Neural cell (in vitro differentiated cells): ENCODE measurements around the gene CABP4. TPM values are rescaled to one million over a fixed set of nuclear protein-coding genes. Genes with fewer than 3 reads are reported as not detected.

ENCODE experiments used
- H2AFZ ChIP-seq: fragments of 200-600, 300-800 bp; sonication (generic), shearing (Covaris generic); 2 replicates; pipeline ENCODE4 v1.6.0; 2014; ENCODE audit warnings: low read depth, mild to moderate bottlenecking, antibody characterized with exemption, low read length, moderate library complexity
- H3F3A ChIP-seq: fragments of 200-600 bp; shearing (Covaris generic); 2 replicates; pipeline ENCODE4 v1.6.1; 2016; ENCODE audit warnings: mild to moderate bottlenecking, moderate library complexity, mixed read lengths, antibody characterized with exemption, low read length; ENCODE audit not compliant: insufficient read depth, poor library complexity, severe bottlenecking
- H3K27ac ChIP-seq: fragments of 200-600, 300-800 bp; sonication (generic), shearing (Covaris generic); 2 replicates; pipeline ENCODE4 v1.5.1; 2014; ENCODE audit warnings: mild to moderate bottlenecking, low read length, moderate library complexity
- H3K27me3 ChIP-seq: fragments of 300-800, 200-600 bp; sonication (generic), shearing (Covaris generic); 2 replicates; pipeline ENCODE4 v1.6.0; 2014; ENCODE audit warnings: mild to moderate bottlenecking, low read depth, low read length, moderate library complexity; ENCODE audit not compliant: insufficient read depth
- H3K36me3 ChIP-seq: fragments of 300-800, 200-600 bp; sonication (generic), shearing (Covaris generic); 2 replicates; pipeline ENCODE4 v1.5.1; 2014; ENCODE audit warnings: mild to moderate bottlenecking, antibody characterized with exemption, low read length, moderate library complexity; ENCODE audit not compliant: insufficient read depth
- H3K4me2 ChIP-seq: fragments of 300-800, 200-600 bp; sonication (generic), shearing (Covaris generic); 2 replicates; pipeline ENCODE4 v1.6.0; 2014; ENCODE audit warnings: mild to moderate bottlenecking, low read length
- H3K4me3 ChIP-seq: fragments of 300-800, 200-600 bp; sonication (generic), shearing (Covaris generic); 2 replicates; pipeline ENCODE4 v1.5.1; 2014; ENCODE audit warnings: mild to moderate bottlenecking, low read length, moderate library complexity
- H3K79me2 ChIP-seq: fragments of 200-600 bp; shearing (Covaris generic); replicated peaks from 2 replicates; pipeline ENCODE4 v1.6.0; 2014; ENCODE audit warnings: mild to moderate bottlenecking, low read length, moderate library complexity; ENCODE audit not compliant: insufficient read depth
- H3K9ac ChIP-seq: fragments of 300-800, 200-600 bp; sonication (generic), shearing (Covaris generic); 2 replicates; pipeline ENCODE4 v1.6.1; 2016; ENCODE audit warnings: mild to moderate bottlenecking, low read length, mixed read lengths
- H3K9me2 ChIP-seq: fragments of 200-600 bp; shearing (Covaris generic); 2 replicates; pipeline ENCODE4 v1.6.1; 2016; ENCODE audit warnings: mild to moderate bottlenecking, low read length, mixed read lengths; ENCODE audit not compliant: insufficient read depth
- H3K9me3 ChIP-seq: fragments of 200-600, 300-800 bp; sonication (generic), shearing (Covaris generic); 2 replicates; pipeline ENCODE4 v1.6.1; 2016; ENCODE audit warnings: mild to moderate bottlenecking, mixed run types, low read length, moderate library complexity, mixed read lengths
- H4K20me1 ChIP-seq: fragments of 200-600 bp; shearing (Covaris generic); 2 replicates; pipeline ENCODE4 v1.6.1; 2016; ENCODE audit warnings: mild to moderate bottlenecking, mixed run types; ENCODE audit not compliant: insufficient read depth
- EP300 ChIP-seq: fragments of 450-650 bp; conservative IDR thresholded peaks from 2 replicates; pipeline ENCODE4 v1.6.1; 2014; ENCODE audit warnings: antibody characterized with exemption, mild to moderate bottlenecking, moderate library complexity; ENCODE audit not compliant: poor library complexity, severe bottlenecking
- EZH2 ChIP-seq: fragments of 200-600, 300-800 bp; shearing (Covaris generic), sonication (generic); IDR thresholded peaks from 2 replicates; pipeline ENCODE4 v1.6.1; 2014; ENCODE audit warnings: antibody characterized with exemption, low read length, borderline replicate concordance, mild to moderate bottlenecking; ENCODE audit not compliant: insufficient read depth, poor library complexity, severe bottlenecking
- MXI1 ChIP-seq: fragments of 450-650 bp; conservative IDR thresholded peaks from 2 replicates; pipeline ENCODE4 v1.6.1; 2014; ENCODE audit warnings: antibody characterized with exemption, mild to moderate bottlenecking; ENCODE audit not compliant: poor library complexity, severe bottlenecking
- POLR2AphosphoS5 ChIP-seq: IDR thresholded peaks from 2 replicates; pipeline ENCODE4 v1.6.1; 2012
- RAD21 ChIP-seq: fragments of 450-650 bp; conservative IDR thresholded peaks from 2 replicates; pipeline ENCODE4 v1.6.1; 2014; ENCODE audit warnings: antibody characterized with exemption, mild to moderate bottlenecking, moderate library complexity
- SMC3 ChIP-seq: fragments of 450-650 bp; conservative IDR thresholded peaks from 2 replicates; pipeline ENCODE4 v1.6.1; 2014; ENCODE audit warnings: antibody characterized with exemption, mild to moderate bottlenecking, moderate library complexity; ENCODE audit not compliant: poor library complexity
- TAF1 ChIP-seq: IDR thresholded peaks from 2 replicates; pipeline ENCODE4 v1.6.1; 2012; ENCODE audit warnings: low read depth
- polyA plus RNA-seq: library from polyadenylated mRNA; depleted of rRNA; stranded (reverse); fragments of >200 nt; gene quantifications from 2 replicates; pipeline ENCODE4 v1.2.3, GENCODE V29; 2014
- TF ChIP-seq, protein P1 (sequence below): IDR thresholded peaks from 2 replicates; pipeline ENCODE4 v1.6.1; 2012; ENCODE audit warnings: borderline replicate concordance
- TF ChIP-seq, protein P2 (sequence below): fragments of 450-650 bp; IDR thresholded peaks from 2 replicates; pipeline ENCODE4 v1.5.1; 2014; ENCODE audit warnings: antibody characterized with exemption, mild to moderate bottlenecking, moderate library complexity; ENCODE audit not compliant: poor library complexity, severe bottlenecking

CABP4 gene
- polyA plus RNA-seq, 1 donor from 2014 or later: not detected

DNA sequence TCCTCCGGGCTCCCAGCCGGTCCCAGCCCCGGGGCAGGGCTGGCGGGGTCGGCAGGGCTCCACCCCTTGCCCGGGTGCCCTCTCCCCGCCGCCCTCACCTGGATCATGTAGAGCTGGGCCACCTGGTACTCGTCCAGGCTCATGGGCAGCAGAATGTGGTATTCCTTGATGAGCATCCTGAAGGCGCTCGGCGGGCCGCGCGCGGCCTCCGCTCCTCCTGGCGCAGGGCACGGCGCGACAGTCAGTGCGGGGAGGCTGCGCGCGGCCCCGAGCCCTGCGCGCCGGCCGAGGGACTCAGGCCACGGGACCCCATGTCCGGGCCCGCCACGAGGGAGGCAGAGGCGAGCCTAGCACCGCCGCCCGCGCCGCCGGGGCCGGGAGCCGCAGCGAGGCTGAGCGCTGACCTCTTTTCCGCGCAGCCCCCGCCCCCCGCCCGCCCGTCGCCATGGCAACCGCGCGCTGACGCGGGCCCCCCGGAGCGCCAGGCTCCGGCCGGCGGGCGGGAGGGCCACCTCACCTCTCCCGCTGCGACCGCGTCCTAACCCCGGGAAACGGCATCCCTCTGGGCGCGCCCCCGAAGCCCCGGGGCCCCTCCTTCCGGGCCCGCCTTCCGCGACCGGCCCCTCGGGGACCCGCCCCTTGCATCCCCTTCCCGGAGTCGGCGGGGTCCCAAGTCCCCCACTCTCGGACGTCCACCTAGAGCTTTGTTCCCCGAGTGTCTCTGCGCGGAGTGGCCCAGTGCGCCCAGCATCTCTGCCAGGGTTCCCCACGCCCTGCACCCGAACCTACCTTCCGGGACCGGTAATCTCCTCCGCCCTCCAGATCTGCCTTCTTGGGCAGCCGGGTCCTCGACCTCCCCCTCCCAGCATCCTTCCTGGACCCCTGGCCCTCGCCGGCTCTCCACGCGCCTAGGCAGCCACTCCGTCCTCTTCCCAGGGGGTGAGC lies 49.1 kb downstream of the CABP4 start:
- H2AFZ ChIP-seq: peak overlapping the region; percentile 14
- peak overlapping the region; percentile 88 for H3K4me2 ChIP-seq

DNA sequence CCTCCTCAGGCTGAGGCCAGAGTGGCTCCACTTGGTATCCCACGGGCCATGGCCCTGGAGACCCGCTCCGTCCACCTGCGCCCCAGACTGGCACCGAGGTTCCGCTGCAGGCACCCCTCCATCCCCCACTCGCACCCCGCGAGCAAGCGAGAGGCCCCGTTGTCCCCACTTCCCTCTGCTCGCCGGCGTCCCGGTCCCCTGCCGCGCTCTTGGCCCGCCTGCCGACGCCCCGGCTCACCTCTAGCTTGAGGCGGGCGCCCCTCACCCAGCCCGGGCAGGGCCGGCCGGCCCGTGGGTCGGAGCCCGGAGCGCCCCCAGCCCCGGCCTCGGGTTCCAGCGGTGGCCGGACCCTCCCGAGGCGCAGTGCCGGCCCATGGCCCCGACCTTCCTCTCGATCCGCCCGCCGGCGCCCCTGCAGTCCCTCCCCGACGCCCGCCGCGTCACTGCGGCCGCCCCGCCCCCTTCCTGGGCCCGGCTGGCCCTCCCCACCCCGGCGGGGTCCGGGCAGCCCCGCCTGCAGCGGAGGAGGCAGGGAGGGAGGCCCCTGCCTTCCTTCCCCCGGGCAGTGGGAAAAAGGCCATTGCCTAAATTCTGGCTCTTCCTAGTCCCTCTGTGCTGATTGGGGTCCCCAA lies 49.9 kb downstream of the CABP4 start, which contains the start of gene PITPNM1:
Gene PITPNM1, minus strand, starts transcription at position 414 of the 632 bp plus-strand sequence. CDS start 1,183 bp downstream, outside the sequence.
- Histone ChIP-seq H3K4me2 (peak within 1 kb of the TSS; percentile 82), H3K4me3 (peak within 1 kb of the TSS; percentile 89), H3F3A (no peaks in the 10 kb centered on the region), H3K27me3 (no peaks in the 10 kb centered on the region), H3K36me3 (no peaks in the 10 kb centered on the region), H3K79me2 (peaks cover 15% of the 10 kb centered on the region), H3K27ac (peak within 1 kb of the TSS; percentile 67), H4K20me1 (no peaks in the 10 kb centered on the region), H2AFZ (peak within 1 kb of the TSS; percentile 14), H3K9me3 (no peaks in the 10 kb centered on the region), H3K9me2 (no peaks in the 10 kb centered on the region), H3K9ac (peak within 1 kb of the TSS; percentile 87)
- TF ChIP-seq TAF1 (no peak), SMC3 (no peak), EP300 (no peak), POLR2AphosphoS5 (no peak), MXI1 (no peak), EZH2 (no peak), RAD21 (no peak)
- TF ChIP-seq, protein P1, sequence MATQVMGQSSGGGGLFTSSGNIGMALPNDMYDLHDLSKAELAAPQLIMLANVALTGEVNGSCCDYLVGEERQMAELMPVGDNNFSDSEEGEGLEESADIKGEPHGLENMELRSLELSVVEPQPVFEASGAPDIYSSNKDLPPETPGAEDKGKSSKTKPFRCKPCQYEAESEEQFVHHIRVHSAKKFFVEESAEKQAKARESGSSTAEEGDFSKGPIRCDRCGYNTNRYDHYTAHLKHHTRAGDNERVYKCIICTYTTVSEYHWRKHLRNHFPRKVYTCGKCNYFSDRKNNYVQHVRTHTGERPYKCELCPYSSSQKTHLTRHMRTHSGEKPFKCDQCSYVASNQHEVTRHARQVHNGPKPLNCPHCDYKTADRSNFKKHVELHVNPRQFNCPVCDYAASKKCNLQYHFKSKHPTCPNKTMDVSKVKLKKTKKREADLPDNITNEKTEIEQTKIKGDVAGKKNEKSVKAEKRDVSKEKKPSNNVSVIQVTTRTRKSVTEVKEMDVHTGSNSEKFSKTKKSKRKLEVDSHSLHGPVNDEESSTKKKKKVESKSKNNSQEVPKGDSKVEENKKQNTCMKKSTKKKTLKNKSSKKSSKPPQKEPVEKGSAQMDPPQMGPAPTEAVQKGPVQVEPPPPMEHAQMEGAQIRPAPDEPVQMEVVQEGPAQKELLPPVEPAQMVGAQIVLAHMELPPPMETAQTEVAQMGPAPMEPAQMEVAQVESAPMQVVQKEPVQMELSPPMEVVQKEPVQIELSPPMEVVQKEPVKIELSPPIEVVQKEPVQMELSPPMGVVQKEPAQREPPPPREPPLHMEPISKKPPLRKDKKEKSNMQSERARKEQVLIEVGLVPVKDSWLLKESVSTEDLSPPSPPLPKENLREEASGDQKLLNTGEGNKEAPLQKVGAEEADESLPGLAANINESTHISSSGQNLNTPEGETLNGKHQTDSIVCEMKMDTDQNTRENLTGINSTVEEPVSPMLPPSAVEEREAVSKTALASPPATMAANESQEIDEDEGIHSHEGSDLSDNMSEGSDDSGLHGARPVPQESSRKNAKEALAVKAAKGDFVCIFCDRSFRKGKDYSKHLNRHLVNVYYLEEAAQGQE: no peak
- TF ChIP-seq, protein P2, sequence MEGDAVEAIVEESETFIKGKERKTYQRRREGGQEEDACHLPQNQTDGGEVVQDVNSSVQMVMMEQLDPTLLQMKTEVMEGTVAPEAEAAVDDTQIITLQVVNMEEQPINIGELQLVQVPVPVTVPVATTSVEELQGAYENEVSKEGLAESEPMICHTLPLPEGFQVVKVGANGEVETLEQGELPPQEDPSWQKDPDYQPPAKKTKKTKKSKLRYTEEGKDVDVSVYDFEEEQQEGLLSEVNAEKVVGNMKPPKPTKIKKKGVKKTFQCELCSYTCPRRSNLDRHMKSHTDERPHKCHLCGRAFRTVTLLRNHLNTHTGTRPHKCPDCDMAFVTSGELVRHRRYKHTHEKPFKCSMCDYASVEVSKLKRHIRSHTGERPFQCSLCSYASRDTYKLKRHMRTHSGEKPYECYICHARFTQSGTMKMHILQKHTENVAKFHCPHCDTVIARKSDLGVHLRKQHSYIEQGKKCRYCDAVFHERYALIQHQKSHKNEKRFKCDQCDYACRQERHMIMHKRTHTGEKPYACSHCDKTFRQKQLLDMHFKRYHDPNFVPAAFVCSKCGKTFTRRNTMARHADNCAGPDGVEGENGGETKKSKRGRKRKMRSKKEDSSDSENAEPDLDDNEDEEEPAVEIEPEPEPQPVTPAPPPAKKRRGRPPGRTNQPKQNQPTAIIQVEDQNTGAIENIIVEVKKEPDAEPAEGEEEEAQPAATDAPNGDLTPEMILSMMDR: no peak

More for the DNA sequence above, 49.1 kb downstream of the CABP4 start:
- H3K4me3 ChIP-seq: peak overlapping the region; percentile 89
- no peaks in the 10 kb centered on the region for H3K36me3 ChIP-seq
- no peaks in the 10 kb centered on the region for H3K27me3 ChIP-seq
- H3K9ac ChIP-seq: peak overlapping the region; percentile 87
- peaks cover 15% of the 10 kb centered on the region for H3K79me2 ChIP-seq
- H4K20me1 ChIP-seq: no peaks in the 10 kb centered on the region
- no peaks in the 10 kb centered on the region for H3K9me2 ChIP-seq
- no peaks in the 10 kb centered on the region for H3F3A ChIP-seq
- no peaks in the 10 kb centered on the region for H3K9me3 ChIP-seq
- H3K27ac ChIP-seq: peak overlapping the region; percentile 67
- TF ChIP-seq EZH2 (no peak), MXI1 (peak; percentile 72), EP300 (peak; percentile 25), TAF1 (peak; percentile 35), SMC3 (no peak), POLR2AphosphoS5 (peak; percentile 30)
- TF ChIP-seq, protein P2: no peak
